Effector memory CD4-positive, alpha-beta T cell (primary cell): ENCODE data around the gene EEF1AKMT4.

Experiments used
- DNase-seq, 3 donors: peaks; one replicate each; pipeline ENCODE4 v3.0.0-alpha.2; 2020
- H3K27ac ChIP-seq: 2 replicates; pipeline ENCODE4 v1.7.0; 2013; ENCODE audit warnings: mild to moderate bottlenecking, low read length, moderate library complexity; ENCODE audit not compliant: insufficient read depth, poor library complexity, severe bottlenecking
- H3K27me3 ChIP-seq: replicated peaks from 2 replicates; pipeline ENCODE4 v1.7.0; 2013; ENCODE audit warnings: mild to moderate bottlenecking, low read length; ENCODE audit not compliant: insufficient read depth, control insufficient read depth, poor library complexity, severe bottlenecking
- H3K36me3 ChIP-seq: 2 replicates; pipeline ENCODE4 v1.7.0; 2013; ENCODE audit warnings: mild to moderate bottlenecking, low read length, moderate library complexity; ENCODE audit not compliant: control insufficient read depth, insufficient read depth
- H3K4me1 ChIP-seq: 2 replicates; pipeline ENCODE4 v1.7.0; 2013; ENCODE audit warnings: low read length, mild to moderate bottlenecking; ENCODE audit not compliant: control insufficient read depth, insufficient read depth, poor library complexity, severe bottlenecking
- H3K4me3 ChIP-seq: 2 replicates; pipeline ENCODE4 v1.7.0; 2013; ENCODE audit warnings: low read length, low read depth, mild to moderate bottlenecking; ENCODE audit not compliant: insufficient read depth, poor library complexity, severe bottlenecking
- H3K9me3 ChIP-seq: 2 replicates; pipeline ENCODE4 v1.7.0; 2013; ENCODE audit warnings: mild to moderate bottlenecking, low read length, moderate library complexity; ENCODE audit not compliant: control insufficient read depth

The EEF1AKMT4 gene

DNA sequence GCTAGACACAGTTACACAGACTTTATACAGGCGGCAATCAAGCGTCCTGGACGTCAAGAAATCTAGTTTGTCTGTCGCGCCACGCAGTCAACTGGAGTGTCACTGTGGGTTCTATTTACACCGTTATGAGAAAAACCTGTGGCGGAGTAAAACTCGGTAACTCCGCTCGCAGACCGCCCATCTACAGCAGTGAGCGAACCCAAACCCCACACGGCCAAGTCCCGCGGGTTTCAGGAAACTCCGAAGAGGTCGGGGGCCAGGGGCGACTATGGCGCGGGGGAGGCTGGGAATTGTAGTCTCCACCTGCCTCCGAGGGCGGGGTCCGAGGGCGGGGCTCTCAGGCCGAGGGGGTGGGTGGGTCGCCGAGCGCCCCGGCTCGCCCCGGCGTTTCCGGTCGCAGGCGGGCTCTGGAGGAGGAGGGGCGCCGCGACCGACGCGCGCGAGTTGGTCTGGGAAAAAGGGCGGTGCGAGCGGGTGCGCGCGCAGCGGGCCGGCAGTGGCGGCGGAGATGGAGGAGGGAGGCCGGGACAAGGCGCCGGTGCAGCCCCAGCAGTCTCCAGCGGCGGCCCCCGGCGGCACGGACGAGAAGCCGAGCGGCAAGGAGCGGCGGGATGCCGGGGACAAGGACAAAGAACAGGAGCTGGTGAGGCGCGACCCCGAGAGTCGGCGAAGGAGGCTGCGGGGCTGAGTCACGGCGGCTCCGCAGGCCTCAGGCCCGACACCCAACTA, 49.5 kb downstream of the EEF1AKMT4 start, which contains the start of gene PSMD2:
PSMD2 (plus strand) TSS at position 483 of the 729 bp plus-strand sequence; CDS start at position 509, 26 bp downstream.
- H3K27ac ChIP-seq, result peak within 1 kb of the TSS; percentile 74

DNA sequence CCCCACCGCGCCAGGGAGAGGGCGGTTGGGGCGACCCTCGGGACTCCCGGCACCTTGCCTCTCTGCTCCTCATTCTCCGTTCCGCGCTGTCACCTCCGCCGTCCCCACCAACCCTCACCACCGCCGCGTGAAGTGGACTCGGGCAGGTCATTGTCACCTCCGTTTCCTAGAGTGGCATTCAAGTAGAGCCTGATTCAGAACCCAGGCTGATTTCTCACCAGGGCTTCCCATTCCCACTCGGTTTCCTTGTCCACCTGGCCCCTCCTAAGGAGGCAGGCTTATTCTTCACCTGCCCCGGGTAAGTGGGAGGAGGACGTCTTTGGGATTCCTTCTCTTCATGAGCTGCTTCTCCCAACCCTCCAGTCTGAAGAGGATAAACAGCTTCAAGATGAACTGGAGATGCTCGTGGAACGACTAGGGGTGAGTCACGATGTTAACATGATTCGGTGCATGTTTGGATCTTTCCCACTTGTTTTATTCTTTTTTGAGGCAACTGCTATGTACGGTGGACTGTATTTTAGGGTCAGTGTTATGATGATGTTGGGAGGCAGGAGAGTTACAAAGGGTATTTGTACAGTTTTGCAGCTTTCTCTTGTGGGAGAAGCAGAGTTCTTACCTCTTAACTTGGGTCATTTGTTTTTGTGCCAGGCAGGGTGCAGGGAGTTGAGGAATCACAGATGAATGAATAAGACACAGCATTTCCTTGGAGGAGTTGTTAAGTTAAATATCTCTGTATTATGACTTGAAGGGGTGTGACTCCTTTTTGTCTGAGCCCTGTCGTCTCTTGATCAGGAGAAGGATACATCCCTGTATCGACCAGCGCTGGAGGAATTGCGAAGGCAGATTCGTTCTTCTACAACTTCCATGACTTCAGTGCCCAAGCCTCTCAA, 50.3 kb downstream of the EEF1AKMT4 start:
- peak overlapping the region; percentile 64 for H3K4me3 ChIP-seq
- H3K9me3 ChIP-seq, result no peaks in the 10 kb centered on the region
- no peaks in the 10 kb centered on the region for H3K27me3 ChIP-seq
- H3K36me3 ChIP-seq, result peaks cover 41% of the 10 kb centered on the region
- DNase-seq, result no peak
- peak overlapping the region; percentile 61 for H3K27ac ChIP-seq
- H3K4me1 ChIP-seq, result peaks cover 6% of the 10 kb centered on the region

More for the DNA sequence above, 49.5 kb downstream of the EEF1AKMT4 start, which contains the start of gene PSMD2:
- H3K27me3 ChIP-seq, result no peaks in the 10 kb centered on the region
- peaks cover 6% of the 10 kb centered on the region for H3K4me1 ChIP-seq
- DNase-seq, result peak; percentile 96 to 97 (median 97)
- H3K9me3 ChIP-seq, result no peaks in the 10 kb centered on the region
- H3K4me3 ChIP-seq, result peak within 1 kb of the TSS; percentile 64
- H3K36me3 ChIP-seq, result peaks cover 33% of the 10 kb centered on the region

DNA sequence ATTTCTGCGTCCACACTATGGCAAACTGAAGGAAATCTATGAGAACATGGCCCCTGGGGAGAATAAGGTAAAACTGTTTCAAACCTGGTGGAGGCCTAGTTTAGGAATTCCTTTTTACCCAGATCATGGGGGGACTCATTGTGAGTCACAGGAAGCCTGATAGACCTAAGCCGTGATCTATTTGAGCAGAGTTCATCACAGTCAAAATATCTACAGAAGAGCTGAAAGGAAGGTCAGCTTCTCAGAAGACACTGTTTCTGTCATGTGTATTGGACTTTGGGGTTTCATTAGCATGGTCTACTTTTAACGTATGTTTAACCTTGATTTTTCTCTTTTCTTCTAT, 50.9 kb downstream of the EEF1AKMT4 start:
- Histone ChIP-seq H3K4me3 (no peak overlapping the region), H3K4me1 (peaks cover 6% of the 10 kb centered on the region), H3K27ac (no peak overlapping the region), H3K27me3 (no peaks in the 10 kb centered on the region), H3K9me3 (no peaks in the 10 kb centered on the region), H3K36me3 (peaks cover 46% of the 10 kb centered on the region)
- no peak for DNase-seq

DNA sequence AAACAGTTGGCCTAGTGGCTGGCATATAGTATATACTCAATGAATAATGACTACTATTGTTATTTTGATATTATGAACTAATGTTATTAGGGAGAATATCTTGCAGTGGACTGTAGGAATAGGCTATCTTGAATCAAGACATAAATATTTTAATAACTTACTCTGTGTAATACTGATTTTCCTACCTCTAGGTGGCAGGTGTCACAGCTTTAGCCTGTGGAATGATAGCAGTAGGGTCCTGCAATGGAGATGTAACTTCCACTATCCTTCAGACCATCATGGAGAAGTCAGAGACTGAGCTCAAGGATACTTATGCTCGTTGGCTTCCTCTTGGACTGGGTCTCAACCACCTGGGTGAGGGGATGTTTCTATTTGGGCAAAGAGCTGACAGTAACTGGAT, 56.1 kb downstream of the EEF1AKMT4 start:
- Histone ChIP-seq H3K9me3 (no peaks in the 10 kb centered on the region), H3K4me1 (no peaks in the 10 kb centered on the region), H3K36me3 (peaks cover 77% of the 10 kb centered on the region), H3K27me3 (no peaks in the 10 kb centered on the region), H3K27ac (no peak overlapping the region), H3K4me3 (no peak overlapping the region)
- DNase-seq, result no peak

DNA sequence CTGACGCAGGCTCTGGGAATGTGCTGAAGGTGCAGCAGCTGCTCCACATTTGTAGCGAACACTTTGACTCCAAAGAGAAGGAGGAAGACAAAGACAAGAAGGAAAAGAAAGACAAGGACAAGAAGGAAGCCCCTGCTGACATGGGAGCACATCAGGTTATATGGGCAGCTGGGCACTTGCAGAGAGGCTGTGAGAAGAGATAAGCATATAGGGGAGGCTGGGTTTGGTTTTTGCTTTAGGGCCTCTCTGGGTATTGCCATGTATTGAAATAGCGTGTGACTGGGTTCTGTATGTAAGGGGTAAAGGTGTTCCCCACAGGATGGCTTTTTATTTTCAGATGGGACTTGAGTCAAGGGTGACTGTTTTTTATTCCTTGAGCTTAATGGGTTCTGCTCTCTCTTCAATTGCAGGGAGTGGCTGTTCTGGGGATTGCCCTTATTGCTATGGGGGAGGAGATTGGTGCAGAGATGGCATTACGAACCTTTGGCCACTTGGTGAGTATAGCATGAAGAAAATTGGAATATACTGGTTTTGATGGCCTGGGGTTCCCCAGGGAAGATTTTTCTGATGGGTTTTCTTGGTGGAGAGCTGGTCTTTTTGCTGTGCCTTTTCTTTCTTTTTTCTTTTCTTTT, 57.0 kb downstream of the EEF1AKMT4 start:
- DNase-seq, result no peak
- Histone ChIP-seq H3K36me3 (peaks cover 73% of the 10 kb centered on the region), H3K4me3 (no peak overlapping the region), H3K4me1 (no peaks in the 10 kb centered on the region), H3K9me3 (no peaks in the 10 kb centered on the region), H3K27ac (no peak overlapping the region), H3K27me3 (no peaks in the 10 kb centered on the region)

DNA sequence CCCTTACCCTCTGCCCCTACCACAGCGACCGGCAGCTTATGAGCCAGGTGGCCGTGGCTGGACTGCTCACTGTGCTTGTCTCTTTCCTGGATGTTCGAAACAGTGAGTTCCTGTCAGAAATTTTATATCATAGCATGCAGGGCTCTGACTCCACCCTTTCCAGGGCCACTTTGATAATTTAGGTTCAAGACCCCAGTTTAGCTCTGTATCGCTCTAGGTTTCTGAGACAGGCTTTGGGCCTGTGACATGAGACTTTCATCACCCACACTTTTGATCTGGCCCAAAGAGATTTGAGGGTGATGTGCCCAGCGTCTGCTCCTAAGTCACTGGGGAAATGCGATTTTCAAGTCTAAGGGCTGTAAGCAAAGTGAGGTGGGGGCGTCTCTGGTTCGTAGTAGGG, 58.4 kb downstream of the EEF1AKMT4 start:
- H3K4me3 ChIP-seq, result no peak overlapping the region
- H3K27me3 ChIP-seq, result no peaks in the 10 kb centered on the region
- peaks cover 59% of the 10 kb centered on the region for H3K36me3 ChIP-seq
- H3K9me3 ChIP-seq, result no peaks in the 10 kb centered on the region
- H3K27ac ChIP-seq, result no peak overlapping the region
- no peaks in the 10 kb centered on the region for H3K4me1 ChIP-seq
- DNase-seq, result no peak
